ENCODE results near the gene KIF22.

The KIF22 gene

DNA sequence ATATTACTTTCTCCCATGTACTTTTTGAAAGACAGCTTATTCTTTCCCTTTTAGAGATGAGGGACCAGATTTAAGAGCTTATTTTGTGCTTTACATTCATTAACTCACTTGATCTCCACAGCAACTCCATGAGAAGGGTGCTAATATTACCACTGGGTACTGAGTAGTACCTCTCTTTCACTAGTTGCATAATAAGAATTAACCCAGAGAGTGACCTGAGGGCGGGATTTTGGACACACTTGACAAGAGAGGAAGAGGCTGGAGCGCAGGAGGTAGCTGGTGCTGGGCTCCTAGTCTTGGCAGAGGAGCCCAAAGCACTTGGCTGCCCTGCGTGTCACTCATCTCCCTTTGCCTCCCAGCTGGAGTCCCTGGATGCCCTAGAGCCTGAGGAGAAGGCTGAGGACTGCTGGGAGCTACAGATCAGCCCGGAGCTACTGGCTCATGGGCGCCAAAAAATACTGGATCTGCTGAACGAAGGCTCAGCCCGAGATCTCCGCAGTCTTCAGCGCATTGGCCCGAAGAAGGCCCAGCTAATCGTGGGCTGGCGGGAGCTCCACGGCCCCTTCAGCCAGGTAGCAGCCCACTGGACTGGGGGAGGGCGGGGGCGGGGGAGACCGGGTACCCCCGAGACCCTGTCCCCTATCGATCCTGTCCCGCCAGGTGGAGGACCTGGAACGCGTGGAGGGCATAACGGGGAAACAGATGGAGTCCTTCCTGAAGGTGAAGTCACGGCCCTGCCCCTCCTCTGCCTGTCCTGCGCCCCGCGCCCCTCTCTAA lies 14.1 kb downstream of the KIF22 start:
- no peak for DNase-seq

DNA sequence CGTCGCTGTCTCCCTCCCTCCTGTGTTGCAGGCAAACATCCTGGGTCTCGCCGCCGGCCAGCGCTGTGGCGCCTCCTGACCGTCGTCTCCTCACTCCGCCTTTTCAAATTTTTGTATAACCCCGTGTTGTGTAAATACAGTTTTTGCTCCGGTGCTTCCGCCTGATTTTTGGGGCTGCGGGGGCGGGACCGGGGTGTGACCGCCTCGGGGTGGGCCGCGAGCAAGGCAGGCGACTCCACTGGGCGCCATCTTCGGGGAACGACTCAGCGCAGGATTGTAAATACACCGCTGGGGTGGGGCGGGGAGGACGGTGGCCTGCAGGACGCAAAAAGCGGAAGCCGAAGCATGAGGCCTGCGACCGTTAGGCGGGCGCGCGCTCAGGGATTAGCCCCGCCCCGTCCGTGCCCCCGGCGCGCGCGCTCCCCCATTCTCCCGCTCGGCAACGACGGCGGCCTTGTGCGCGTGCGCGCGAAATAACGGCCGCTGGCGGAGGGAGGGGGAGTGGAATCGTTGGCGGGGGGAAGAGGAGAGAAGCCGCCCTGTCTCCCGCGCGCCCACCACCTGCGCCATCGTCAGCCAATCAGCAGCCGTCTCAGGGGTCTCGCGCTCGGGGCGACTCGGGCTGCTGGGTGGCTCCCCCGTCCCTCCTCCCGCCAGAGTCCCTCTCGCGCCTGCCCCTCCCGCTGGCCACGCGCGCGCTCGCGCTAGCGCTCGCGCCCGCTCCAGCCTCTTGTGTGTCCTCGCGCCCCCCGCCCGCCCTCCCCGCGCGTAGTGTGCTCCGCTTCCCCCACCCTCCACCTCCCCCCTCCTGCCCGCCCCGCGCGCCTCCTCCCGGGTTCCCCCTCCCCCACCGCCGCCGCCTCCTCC lies 14.9 kb downstream of the KIF22 start:
- peak; percentile 99 for DNase-seq

DNA sequence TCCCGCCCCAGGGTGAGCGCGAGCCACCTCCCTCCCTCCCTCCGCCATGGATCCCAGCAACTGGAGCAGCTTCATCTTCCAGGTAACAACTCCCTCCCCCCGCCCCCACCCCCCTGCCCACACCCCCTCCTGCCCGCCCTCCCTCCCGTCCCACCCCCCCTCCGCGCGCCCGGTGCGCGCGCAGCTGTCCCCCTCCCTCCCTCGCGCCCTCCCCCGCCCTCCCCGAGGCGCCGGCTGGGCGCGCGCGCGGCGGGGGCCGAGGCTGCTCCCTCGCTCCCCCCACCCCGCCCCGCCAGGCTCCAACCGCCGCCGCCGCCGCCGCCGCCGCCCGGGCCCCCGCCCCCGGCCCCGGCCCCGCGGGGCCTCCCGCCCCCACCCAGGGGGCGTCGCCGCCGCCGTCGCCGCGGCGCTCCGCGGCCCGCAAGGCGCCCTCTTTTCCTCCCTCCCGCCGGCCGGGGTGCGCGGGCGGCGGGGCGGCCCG lies 15.6 kb downstream of the KIF22 start, which contains the start of gene MAZ:
TSS of gene MAZ (plus strand) at position 431 of the 481 bp plus-strand sequence. CDS start 173 bp downstream, outside the sequence.
- DNase-seq: no peak

DNA sequence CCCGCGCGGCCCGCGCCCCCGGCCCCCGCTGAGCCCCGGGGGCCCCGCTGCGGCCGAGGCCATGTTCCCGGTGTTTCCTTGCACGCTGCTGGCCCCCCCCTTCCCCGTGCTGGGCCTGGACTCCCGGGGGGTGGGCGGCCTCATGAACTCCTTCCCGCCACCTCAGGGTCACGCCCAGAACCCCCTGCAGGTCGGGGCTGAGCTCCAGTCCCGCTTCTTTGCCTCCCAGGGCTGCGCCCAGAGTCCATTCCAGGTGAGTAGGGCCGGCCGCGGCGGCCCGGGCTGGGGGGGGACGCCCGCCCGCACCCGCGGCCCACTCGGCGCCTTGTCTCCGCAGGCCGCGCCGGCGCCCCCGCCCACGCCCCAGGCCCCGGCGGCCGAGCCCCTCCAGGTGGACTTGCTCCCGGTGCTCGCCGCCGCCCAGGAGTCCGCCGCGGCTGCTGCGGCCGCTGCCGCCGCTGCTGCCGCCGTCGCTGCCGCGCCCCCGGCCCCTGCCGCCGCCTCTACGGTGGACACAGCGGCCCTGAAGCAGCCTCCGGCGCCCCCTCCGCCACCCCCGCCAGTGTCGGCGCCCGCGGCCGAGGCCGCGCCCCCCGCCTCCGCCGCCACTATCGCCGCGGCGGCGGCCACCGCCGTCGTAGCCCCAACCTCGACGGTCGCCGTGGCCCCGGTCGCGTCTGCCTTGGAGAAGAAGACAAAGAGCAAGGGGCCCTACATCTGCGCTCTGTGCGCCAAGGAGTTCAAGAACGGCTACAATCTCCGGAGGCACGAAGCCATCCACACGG lies 16.3 kb downstream of the KIF22 start:
- DNase-seq: peak; percentile 82

DNA sequence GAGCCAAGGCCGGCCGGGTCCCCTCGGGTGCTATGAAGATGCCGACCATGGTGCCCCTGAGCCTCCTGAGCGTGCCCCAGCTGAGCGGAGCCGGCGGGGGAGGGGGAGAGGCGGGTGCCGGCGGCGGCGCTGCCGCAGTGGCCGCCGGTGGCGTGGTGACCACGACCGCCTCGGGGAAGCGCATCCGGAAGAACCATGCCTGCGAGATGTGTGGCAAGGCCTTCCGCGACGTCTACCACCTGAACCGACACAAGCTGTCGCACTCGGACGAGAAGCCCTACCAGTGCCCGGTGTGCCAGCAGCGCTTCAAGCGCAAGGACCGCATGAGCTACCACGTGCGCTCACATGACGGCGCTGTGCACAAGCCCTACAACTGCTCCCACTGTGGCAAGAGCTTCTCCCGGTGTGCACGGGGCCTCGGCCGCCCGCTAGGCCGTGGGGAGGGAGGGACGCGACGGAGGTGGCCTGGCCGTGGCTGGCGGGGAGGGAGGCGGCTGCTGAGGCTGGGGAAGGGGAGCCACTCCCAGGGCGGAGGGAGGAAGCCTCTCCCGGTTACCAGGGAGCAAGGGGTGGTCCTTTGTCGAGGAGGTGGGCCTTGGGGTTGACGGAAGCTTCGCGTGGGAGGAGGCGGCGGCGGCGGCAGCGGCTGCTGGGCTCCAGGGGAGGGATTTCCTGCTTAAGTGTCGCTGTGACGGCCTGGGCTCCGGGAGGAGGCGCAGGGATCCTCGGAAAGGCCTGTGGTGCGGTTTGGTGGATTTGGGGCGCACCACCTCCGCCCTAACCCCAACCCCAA lies 17.1 kb downstream of the KIF22 start:
- peak; percentile 94 for DNase-seq

DNA sequence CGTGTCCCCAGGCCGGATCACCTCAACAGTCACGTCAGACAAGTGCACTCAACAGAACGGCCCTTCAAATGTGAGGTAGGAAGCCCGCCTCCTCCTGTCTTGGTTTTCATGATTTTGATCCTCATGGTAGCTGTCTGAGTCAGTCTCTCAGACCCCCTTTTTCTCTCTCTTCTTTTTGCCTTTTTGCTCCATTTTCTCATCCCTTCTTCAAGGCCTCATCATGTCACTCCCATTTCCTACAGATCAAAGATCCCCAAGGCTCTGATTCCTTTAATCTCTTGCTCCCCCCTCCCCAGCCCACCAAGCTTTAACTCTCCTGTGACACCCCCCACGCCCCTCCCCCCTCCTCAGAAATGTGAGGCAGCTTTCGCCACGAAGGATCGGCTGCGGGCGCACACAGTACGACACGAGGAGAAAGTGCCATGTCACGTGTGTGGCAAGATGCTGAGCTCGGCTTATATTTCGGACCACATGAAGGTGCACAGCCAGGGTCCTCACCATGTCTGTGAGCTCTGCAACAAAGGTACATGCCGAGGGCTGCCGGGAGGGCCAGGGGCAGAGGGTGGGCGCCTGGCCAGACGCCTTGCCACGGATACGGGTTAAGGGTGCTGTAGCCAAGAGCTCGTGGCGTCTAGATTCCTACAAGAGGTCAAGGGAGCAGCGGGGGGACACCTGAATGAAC lies 17.8 kb downstream of the KIF22 start:
- no peak for DNase-seq

DNA sequence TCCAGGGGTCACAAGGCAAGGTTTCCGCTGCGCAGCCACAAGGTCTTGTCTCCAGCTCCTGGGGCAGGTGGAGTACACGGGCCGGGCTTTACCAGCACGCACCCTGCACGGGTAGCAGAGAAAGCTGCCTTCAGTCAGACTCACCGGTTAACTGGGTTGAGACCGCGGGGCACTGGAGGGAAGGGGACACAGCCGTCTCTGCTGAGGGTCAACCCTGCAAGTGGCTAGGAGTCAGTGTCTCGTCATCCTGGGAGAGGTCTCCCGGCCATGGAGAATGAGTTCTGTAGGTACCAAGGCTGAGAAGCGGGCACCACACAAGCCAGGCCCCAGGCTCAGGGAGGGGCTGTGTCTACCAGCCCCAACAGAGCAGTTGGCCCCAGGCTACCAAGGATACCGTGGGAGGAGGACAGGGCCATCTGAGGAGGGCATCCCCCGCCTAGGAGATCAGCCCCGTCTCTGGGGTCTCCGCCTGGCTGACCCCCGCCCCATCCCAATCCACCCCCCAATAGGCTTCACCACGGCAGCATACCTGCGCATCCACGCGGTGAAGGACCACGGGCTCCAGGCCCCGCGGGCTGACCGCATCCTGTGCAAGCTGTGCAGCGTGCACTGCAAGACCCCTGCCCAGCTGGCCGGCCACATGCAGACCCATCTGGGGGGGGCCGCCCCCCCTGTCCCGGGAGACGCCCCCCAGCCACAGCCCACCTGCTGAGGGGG lies 18.6 kb downstream of the KIF22 start:
- no peak for DNase-seq

DNA sequence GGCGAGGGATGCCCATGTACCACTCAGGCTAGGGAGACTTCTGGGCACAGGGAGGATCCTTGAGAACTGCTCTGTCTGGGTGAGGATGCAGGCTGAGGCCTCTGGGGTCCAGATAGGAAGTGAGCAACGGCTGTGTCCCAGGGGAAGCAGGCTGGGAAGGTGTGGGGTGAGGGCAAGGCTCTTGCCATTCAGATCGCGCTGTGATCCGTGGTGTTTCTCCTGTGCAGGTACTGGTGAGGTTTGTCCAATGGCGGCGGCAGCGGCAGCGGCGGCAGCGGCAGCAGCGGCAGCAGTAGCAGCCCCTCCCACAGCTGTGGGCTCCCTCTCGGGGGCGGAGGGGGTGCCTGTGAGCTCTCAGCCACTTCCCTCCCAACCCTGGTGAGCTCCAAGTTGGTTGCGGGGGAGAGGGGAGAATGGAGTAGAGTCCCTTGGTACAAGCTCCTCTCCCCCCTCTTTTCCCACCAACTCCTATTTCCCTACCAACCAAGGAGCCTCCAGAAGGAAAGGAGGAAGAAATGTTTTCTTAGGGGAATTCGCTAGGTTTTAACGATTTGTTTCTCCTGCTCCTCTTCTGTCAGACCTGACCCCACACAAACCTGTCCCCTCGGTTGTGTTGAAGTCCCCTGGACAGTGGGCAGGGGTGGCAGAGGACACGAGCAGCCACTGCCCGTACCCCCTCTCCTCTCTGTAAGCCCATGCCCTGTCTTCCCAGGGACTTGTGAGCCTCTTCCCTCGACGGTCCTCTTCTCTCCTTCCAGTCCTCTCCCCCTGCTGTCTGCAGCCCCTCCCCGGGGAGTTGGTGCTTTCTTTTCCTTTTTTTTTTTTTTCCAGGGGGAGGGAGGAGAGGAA lies 19.5 kb downstream of the KIF22 start:
- no peak for DNase-seq

DNA sequence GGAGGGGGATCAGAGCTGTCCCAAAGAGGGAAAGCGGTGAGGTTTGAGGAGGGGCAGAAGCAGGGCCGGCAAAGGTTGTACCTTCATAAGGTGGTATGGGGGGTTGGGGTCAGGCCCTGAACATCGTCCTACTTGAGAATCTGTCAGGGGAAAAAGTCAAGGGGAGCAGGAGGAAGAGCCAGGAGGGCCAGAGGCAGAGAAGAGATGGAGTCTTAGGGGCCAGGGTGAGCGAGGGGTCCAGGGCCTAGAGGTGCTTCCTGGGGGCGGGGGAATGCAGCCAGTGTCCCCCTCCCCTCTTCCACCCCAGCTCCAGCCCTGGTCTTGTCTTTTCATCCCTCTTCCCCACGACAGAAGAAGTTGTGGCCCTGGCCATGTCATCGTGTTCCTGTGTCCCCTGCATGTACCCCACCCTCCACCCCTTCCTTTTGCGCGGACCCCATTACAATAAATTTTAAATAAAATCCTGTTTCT lies 20.2 kb downstream of the KIF22 start:
- DNase-seq: no peak

DNA sequence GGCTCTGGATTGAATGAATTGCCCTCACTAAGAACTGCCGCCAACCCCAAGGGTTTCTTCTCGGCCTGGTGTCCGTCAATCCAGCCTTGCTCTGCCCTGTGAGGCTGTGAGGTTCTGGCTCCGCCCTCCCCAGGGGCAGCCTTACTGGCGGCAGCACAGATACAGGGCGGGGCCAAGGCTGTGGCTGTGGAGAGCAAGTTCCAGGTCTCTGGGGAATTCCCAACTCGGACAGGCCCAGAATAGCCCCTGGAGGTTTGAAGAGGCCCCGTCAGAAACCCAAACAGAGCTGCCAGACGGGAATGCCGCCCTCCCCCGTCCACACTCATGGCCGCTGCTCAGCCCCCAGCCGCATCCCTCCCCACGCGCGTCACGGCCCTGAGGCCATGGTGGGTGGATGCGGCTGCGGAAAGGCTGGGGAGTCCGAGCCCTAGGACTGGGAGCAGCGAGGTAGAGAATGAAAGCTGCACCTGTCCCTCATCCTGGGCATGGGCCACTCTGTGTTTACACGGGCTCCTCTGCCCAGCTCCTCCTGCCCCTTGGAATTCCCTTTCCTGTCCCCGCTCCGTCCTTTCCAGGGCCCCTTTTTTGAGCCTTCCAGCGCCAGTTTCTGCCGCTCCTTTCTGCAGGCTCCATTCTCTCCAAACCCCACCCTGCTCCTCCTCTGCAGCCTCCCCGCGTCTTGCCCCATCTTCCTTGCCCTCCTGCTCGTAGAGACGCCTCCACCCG lies 20.8 kb downstream of the KIF22 start:
- DNase-seq: peak; percentile 95

DNA sequence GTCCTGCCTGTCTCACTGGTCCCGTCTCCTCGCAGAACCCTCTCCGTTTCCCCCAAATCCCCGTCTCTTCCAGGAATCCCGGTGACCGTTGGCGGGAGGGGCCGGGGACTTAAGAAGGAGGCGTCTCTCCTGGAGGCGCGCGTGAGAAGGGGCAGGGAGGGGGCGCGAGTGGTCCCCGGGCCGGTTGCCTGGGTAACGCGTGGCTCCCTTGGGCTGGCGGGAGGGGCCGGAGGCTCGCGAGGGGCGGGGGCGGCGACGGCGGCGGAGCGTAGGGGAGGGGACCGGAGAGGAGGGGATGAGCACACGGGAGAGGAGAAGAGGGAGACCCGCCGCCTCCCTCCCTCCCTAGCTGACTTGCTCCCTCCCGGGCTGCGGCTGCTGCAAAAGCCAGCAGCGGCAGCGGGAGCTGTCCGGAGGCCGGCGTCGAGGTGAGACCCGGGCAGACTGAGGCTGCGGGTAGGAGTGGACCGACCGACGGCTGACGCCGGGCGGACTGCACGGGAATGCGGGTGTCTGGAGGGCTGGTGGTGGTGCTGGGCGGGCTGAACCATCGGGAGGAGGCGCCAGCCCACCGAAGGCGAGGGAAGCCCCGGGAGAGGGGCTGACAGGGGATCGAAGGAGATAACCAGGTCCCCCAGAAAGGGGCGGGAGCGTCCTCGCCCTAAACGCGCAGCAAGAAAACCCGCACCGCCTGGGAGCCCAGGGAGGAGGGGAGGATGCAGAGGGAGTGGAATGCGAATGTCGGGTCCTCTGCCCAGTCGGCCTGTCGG lies 21.5 kb downstream of the KIF22 start, which contains the start of gene PRRT2:
TSS of gene PRRT2 (plus strand) at position 298 of the 770 bp plus-strand sequence. CDS start 862 bp downstream, outside the sequence.
- peak; percentile 93 for DNase-seq

DNA sequence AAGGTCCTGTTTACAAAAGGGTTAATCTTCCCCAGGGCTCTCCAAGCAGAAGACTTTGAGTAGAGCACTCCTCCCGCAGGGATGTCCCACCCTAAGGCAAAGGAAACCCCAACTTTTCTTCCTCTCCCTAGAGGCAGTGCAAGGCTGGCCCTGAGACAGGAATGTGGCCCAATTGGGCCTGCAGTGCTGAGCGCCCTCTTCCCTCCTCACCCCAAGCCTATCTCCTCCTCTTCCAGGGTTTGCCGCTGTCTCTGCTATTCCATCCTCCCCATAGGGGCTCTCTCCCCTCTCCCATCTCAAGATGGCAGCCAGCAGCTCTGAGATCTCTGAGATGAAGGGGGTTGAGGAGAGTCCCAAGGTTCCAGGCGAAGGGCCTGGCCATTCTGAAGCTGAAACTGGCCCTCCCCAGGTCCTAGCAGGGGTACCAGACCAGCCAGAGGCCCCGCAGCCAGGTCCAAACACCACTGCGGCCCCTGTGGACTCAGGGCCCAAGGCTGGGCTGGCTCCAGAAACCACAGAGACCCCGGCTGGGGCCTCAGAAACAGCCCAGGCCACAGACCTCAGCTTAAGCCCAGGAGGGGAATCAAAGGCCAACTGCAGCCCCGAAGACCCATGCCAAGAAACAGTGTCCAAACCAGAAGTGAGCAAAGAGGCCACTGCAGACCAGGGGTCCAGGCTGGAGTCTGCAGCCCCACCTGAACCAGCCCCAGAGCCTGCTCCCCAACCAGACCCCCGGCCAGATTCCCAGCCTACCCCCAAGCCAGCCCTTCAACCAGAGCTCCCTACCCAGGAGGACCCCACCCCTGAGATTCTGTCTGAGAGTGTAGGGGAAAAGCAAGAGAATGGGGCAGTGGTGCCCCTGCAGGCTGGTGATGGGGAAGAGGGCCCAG lies 22.4 kb downstream of the KIF22 start:
- DNase-seq: no peak

DNA sequence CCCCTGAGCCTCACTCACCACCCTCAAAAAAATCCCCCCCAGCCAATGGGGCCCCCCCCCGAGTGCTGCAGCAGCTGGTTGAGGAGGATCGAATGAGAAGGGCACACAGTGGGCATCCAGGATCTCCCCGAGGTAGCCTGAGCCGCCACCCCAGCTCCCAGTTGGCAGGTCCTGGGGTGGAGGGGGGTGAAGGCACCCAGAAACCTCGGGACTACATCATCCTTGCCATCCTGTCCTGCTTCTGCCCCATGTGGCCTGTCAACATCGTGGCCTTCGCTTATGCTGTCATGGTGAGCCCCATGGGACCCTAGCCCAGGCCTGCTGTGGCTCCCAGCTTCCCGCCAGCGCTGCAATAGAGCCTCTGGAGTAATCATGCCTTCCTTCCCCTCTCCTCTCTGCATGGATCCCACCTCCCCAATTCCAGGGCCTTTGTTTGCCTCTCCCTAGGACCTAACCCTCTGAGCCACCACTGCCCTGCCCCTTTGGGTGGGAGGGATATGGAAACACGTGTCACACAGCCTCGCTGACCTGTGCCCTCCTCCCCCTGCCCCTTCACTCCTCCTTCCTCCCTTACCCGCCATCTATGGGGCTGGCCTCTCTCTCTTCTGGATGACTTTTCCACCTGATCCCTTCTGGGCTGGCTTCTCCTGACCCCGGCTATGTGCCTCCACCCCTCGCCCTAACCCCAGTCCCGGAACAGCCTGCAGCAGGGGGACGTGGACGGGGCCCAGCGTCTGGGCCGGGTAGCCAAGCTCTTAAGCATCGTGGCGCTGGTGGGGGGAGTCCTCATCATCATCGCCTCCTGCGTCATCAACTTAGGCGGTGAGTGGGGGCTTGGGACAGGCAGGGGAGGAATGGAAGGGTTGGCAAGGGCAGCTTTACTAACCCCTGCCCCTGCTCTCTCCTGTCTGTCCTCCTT lies 23.4 kb downstream of the KIF22 start:
- no peak for DNase-seq

DNA sequence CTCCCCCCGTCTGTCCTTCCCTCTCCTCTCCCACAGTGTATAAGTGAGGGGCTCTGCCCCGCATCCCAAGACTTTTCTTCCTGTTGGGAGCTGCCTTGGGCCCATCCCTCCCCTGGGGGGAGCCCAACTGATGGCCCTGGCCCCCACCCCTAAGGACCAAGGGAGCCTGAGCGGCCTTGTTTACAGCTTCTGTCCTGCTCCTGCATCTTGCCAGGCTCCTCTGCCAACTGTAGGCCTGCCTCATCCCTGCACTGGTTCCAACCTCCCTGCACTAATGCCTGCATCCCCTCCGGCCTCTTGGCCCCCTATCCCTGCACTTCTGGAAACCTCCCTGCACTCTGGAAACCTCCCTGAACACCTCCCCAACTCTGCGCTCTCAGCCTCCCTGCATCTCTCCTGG lies 24.0 kb downstream of the KIF22 start:
- no peak for DNase-seq

DNA sequence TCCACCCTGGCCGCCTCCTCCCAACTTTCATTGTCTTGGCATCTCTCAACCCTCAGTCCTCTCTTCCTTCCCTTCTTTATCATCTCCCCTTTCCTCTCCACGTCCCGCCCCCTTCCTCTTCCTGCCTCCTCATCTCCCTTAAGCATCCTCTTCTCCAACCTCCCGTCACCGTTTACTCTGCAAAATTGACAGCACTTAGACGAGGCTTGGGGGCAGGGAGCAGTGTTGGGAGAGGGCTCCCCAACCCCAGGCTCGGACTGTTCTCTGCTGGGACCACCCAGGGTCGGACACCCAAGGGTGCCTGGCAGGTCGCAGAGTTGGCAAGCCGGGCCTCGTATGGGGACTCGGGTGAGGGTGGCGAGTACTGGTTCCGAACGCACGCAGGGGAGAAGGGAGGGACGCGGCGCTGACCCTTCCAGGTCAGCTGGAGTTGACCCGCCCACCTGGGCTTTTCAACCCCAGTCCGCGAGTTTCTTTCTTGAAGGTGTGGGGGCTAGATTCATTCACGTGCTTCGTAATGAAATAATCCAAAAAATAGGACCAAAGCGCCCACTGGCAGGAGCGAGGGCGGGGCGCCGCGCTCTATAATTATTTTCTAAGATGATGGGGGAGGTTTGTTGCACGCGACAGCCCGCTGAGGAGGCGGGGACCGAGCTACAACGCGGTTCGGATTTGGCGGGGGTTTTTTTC lies 24.6 kb downstream of the KIF22 start:
- peak; percentile 40 for DNase-seq
